HCT116 (cell line): Measurements from ENCODE around the gene FAM83D.

Source experiments
- CEBPB ChIP-seq: IDR thresholded peaks from 2 replicates; pipeline ENCODE4 v1.6.1; 2012; ENCODE audit warnings: low read depth
- EZH2 ChIP-seq: fragments of 200-600 bp; sonication (generic); IDR thresholded peaks from 2 replicates; pipeline ENCODE4 v1.6.1; 2017; ENCODE audit warnings: antibody characterized with exemption, mixed run types
- EZH2phosphoT487 ChIP-seq: fragments of 200-600 bp; IDR thresholded peaks from 2 replicates; pipeline ENCODE4 v1.6.1; 2018; ENCODE audit warnings: antibody characterized with exemption, borderline replicate concordance
- FOSL1 ChIP-seq: IDR thresholded peaks from 2 replicates; pipeline ENCODE4 v1.6.1; 2012; ENCODE audit warnings: low read depth
- JUND ChIP-seq: IDR thresholded peaks from 2 replicates; pipeline ENCODE4 v1.6.1; 2012
- POLR2A ChIP-seq: IDR thresholded peaks from 2 replicates; pipeline ENCODE4 v1.7.0; 2011; ENCODE audit warnings: borderline replicate concordance; ENCODE audit not compliant: insufficient read depth, insufficient read length; ENCODE audit errors: extremely low read depth
- RAD21 ChIP-seq: IDR thresholded peaks from 2 replicates; pipeline ENCODE4 v1.6.1; 2012; ENCODE audit warnings: low read depth, mild to moderate bottlenecking
- SP1 ChIP-seq: IDR thresholded peaks from 2 replicates; pipeline ENCODE4 v1.6.1; 2012; ENCODE audit warnings: low read depth
- SRF ChIP-seq: IDR thresholded peaks from 2 replicates; pipeline ENCODE4 v1.6.1; 2012; ENCODE audit warnings: low read depth
- ZNF274 ChIP-seq: fragments of 200-500 bp; sonication (Bioruptor generic); IDR thresholded peaks from 2 replicates; pipeline ENCODE4 v1.6.1; 2014; ENCODE audit warnings: mild to moderate bottlenecking, low read depth, low read length, inconsistent platforms
- TF ChIP-seq, protein P1 (sequence below), 3 experiments: fragments of 200-600 bp in 1 of 3; sonication (generic) in 1 of 3; IDR thresholded peaks in 2 of 3; conservative IDR thresholded peaks in 1 of 3; 2 replicates each; pipeline ENCODE4 v1.5.1; 2012 to 2017; ENCODE audit warnings: low read depth in 2 of 3, low read length in 2 of 3, antibody characterized with exemption in 1 of 3, borderline replicate concordance in 1 of 3, control low read depth in 1 of 3, mild to moderate bottlenecking in 1 of 3, mixed read lengths in 1 of 3, mixed run types in 1 of 3, moderate library complexity in 1 of 3; ENCODE audit not compliant: insufficient read depth in 1 of 3

DNA sequence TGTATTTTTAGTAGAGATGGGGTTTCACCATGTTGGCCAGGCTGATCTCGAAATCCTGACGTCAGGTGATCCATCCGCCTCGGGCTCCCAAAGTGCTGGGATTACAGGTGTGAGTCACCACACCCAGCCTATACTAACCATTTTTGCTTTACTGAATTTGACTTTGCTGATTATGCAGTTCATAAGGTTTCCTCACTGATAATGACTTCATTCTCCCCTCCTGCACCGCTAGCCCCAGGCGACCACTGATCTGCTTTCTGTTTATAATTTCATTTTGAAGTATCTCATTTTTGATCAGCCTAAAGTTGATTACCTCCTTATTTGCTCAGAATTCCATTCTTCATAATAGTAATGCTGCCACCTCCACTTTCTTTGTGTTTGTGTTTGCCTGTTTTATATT lies 48.7 kb upstream of the FAM83D start:
- TF ChIP-seq FOSL1: no peak
- TF ChIP-seq, protein P1, sequence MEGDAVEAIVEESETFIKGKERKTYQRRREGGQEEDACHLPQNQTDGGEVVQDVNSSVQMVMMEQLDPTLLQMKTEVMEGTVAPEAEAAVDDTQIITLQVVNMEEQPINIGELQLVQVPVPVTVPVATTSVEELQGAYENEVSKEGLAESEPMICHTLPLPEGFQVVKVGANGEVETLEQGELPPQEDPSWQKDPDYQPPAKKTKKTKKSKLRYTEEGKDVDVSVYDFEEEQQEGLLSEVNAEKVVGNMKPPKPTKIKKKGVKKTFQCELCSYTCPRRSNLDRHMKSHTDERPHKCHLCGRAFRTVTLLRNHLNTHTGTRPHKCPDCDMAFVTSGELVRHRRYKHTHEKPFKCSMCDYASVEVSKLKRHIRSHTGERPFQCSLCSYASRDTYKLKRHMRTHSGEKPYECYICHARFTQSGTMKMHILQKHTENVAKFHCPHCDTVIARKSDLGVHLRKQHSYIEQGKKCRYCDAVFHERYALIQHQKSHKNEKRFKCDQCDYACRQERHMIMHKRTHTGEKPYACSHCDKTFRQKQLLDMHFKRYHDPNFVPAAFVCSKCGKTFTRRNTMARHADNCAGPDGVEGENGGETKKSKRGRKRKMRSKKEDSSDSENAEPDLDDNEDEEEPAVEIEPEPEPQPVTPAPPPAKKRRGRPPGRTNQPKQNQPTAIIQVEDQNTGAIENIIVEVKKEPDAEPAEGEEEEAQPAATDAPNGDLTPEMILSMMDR (IDR thresholded peaks at IDR 0.05 in 2 of 3, conservative IDR thresholded peaks at IDR 0.05 in 1 of 3; ENCODE audit: borderline replicate concordance in 1 of 3, insufficient read depth in 1 of 3, low read depth in 2 of 3, low read length in 2 of 3): no peak
- TF ChIP-seq ZNF274: no peak
- no peak for TF ChIP-seq EZH2phosphoT487
- no peak for TF ChIP-seq POLR2A
- no peak for TF ChIP-seq RAD21
- no peak for TF ChIP-seq EZH2
- TF ChIP-seq SP1: no peak
- TF ChIP-seq JUND: no peak
- TF ChIP-seq SRF: no peak
- TF ChIP-seq CEBPB: no peak
